RPMI7951 (cell line): ENCODE measurements around the gene CNTN4. TPM values are rescaled to one million over a fixed set of nuclear protein-coding genes. Genes with fewer than 3 reads are reported as not detected.

Experiments
- DNase-seq: peaks from one replicate; pipeline ENCODE4 v3.0.0-alpha.2; 2012; ENCODE audit warnings: low read depth
- total RNA-seq: library from RNA; depleted of rRNA; stranded (reverse); fragments of >200 nt; shearing (Covaris generic); gene quantifications from 2 replicates; pipeline ENCODE4 v1.2.3, GENCODE V29; 2014

Gene CNTN4
- total RNA-seq, 1 experiment from 2014 or later = not detected

GRCh38 chr3:2686816-2687502 is 588.3 kb downstream of the CNTN4 start:
- no peak for DNase-seq

GRCh38 chr3:2697589-2697988 is 598.9 kb downstream of the CNTN4 start:
- DNase-seq = no peak

- no peak for DNase-seq
Measured at GRCh38 chr3:2701471-2701870, 602.8 kb downstream of the CNTN4 start.

- no peak for DNase-seq
Measured at GRCh38 chr3:2706144-2706835, 607.6 kb downstream of the CNTN4 start.

- DNase-seq = no peak
Measured at GRCh38 chr3:2706836-2707210, 608.2 kb downstream of the CNTN4 start.

- DNase-seq = no peak
Measured at GRCh38 chr3:2711081-2711480, 612.4 kb downstream of the CNTN4 start.

- DNase-seq = no peak
Measured at GRCh38 chr3:2713923-2714322, 615.3 kb downstream of the CNTN4 start.

- DNase-seq = no peak
Measured at GRCh38 chr3:2714834-2715233, 616.2 kb downstream of the CNTN4 start.

GRCh38 chr3:2727101-2727500 is 628.4 kb downstream of the CNTN4 start:
- DNase-seq = no peak

- DNase-seq = no peak
Measured at GRCh38 chr3:2727610-2728318, 629.1 kb downstream of the CNTN4 start.

GRCh38 chr3:2731843-2732242 is 633.2 kb downstream of the CNTN4 start:
- DNase-seq = no peak

GRCh38 chr3:2735392-2735894 is 636.8 kb downstream of the CNTN4 start:
- no peak for DNase-seq

GRCh38 chr3:2741516-2741915 is 642.9 kb downstream of the CNTN4 start:
- no peak for DNase-seq

- DNase-seq = peak; percentile 17
Measured at GRCh38 chr3:2765002-2765579, 666.4 kb downstream of the CNTN4 start.

GRCh38 chr3:2770451-2770850 is 671.8 kb downstream of the CNTN4 start:
- DNase-seq = no peak

GRCh38 chr3:2771193-2771592 is 672.5 kb downstream of the CNTN4 start:
- DNase-seq = no peak

GRCh38 chr3:2771741-2772140 is 673.1 kb downstream of the CNTN4 start:
- DNase-seq = no peak

GRCh38 chr3:2772803-2773202 is 674.1 kb downstream of the CNTN4 start:
- DNase-seq = no peak

- DNase-seq = no peak
Measured at GRCh38 chr3:2774481-2775249, 676.0 kb downstream of the CNTN4 start.

- DNase-seq = no peak
Measured at GRCh38 chr3:2783261-2783660, 684.6 kb downstream of the CNTN4 start.

- DNase-seq = no peak
Measured at GRCh38 chr3:2784627-2785026, 686.0 kb downstream of the CNTN4 start.
